Measurements from ENCODE around the gene DCP2. TPM values are rescaled to one million over a fixed set of nuclear protein-coding genes. Genes with fewer than 3 reads are reported as not detected.
A peak's percentile ranks its signal among the peaks of the same experiment; 100 is the strongest.

Gene DCP2
- total and polyA plus RNA-seq, 10 of the 15 experiments (the other 5 are each of a cell fraction or from before 2014, with no cell fraction given), result 23.4 to 81.6 (median 47.4) TPM

DNA sequence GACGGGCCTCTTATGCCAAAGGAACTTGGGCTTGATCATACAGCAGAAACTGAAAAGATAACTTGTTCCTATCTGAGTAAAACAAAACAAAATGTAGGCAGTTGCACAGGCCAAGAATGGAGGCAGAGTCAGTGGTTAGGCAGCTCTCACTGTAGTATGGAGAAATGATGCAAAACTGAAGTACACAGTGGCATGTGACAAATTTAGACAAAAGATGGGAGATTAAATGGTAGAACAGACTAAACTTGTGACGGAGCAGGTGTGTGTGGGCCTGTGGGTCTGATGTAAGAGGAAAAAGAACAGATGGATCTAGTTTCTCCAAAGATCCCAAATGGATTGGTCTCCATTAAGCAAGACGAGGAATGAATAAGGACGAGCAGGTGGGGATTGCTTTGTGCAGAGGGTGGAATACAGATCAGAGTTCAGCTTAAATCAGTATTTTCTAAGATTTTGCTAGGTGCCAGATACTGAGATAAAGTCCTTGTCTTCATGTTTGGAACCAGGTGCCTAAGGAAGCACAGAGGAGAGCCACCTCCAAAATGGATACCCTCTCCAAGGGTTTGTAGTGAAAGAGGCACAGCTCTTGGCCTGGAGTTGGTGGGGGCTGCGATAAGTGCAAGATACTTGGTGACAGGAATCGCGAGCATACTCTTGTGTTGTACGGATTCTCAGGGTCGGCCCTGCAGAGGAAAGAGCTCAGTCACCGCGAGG is 722 bp upstream of the DCP2 start (continued):
- TF ChIP-seq SIN3A (IDR thresholded peaks at IDR 0.05; ENCODE audit: low read depth, low read length) (no peak), IRF4 (IDR thresholded peaks at IDR 0.05; ENCODE audit: low read depth, low read length) (no peak; the same call in 1 of the 2 replicates), MYC (IDR thresholded peaks at IDR 0.05; ENCODE audit: insufficient read depth, insufficient read length, insufficient replicate concordance, low read length, severe bottlenecking) (no peak), CREM (IDR thresholded peaks at IDR 0.05; ENCODE audit: low read depth) (0 out of 2 replicates have a peak, but pooled peaks have one; percentile 15), SUZ12 (IDR thresholded peaks at IDR 0.05; ENCODE audit: unreplicated experiment) (no peak), SUPT20H (IDR thresholded peaks at IDR 0.05; ENCODE audit: borderline replicate concordance, control insufficient read depth, low read depth, low read length) (no peak), CHD1 (IDR thresholded peaks at IDR 0.05; ENCODE audit: low read depth, low read length) (no peak), ASH2L (IDR thresholded peaks at IDR 0.05; ENCODE audit: borderline replicate concordance, low read depth) (no peak), EED (IDR thresholded peaks at IDR 0.05; ENCODE audit: low read depth) (no peak), ZNF207 (IDR thresholded peaks at IDR 0.05; ENCODE audit: borderline replicate concordance) (no peak)
- TF ChIP-seq, protein P1, sequence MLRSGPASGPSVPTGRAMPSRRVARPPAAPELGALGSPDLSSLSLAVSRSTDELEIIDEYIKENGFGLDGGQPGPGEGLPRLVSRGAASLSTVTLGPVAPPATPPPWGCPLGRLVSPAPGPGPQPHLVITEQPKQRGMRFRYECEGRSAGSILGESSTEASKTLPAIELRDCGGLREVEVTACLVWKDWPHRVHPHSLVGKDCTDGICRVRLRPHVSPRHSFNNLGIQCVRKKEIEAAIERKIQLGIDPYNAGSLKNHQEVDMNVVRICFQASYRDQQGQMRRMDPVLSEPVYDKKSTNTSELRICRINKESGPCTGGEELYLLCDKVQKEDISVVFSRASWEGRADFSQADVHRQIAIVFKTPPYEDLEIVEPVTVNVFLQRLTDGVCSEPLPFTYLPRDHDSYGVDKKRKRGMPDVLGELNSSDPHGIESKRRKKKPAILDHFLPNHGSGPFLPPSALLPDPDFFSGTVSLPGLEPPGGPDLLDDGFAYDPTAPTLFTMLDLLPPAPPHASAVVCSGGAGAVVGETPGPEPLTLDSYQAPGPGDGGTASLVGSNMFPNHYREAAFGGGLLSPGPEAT (IDR thresholded peaks at IDR 0.05; ENCODE audit: low read depth), result no peak
- TF ChIP-seq, protein P2, sequence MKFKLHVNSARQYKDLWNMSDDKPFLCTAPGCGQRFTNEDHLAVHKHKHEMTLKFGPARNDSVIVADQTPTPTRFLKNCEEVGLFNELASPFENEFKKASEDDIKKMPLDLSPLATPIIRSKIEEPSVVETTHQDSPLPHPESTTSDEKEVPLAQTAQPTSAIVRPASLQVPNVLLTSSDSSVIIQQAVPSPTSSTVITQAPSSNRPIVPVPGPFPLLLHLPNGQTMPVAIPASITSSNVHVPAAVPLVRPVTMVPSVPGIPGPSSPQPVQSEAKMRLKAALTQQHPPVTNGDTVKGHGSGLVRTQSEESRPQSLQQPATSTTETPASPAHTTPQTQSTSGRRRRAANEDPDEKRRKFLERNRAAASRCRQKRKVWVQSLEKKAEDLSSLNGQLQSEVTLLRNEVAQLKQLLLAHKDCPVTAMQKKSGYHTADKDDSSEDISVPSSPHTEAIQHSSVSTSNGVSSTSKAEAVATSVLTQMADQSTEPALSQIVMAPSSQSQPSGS (IDR thresholded peaks at IDR 0.05; ENCODE audit: low read length), result no peak
- TF ChIP-seq, protein P3, sequence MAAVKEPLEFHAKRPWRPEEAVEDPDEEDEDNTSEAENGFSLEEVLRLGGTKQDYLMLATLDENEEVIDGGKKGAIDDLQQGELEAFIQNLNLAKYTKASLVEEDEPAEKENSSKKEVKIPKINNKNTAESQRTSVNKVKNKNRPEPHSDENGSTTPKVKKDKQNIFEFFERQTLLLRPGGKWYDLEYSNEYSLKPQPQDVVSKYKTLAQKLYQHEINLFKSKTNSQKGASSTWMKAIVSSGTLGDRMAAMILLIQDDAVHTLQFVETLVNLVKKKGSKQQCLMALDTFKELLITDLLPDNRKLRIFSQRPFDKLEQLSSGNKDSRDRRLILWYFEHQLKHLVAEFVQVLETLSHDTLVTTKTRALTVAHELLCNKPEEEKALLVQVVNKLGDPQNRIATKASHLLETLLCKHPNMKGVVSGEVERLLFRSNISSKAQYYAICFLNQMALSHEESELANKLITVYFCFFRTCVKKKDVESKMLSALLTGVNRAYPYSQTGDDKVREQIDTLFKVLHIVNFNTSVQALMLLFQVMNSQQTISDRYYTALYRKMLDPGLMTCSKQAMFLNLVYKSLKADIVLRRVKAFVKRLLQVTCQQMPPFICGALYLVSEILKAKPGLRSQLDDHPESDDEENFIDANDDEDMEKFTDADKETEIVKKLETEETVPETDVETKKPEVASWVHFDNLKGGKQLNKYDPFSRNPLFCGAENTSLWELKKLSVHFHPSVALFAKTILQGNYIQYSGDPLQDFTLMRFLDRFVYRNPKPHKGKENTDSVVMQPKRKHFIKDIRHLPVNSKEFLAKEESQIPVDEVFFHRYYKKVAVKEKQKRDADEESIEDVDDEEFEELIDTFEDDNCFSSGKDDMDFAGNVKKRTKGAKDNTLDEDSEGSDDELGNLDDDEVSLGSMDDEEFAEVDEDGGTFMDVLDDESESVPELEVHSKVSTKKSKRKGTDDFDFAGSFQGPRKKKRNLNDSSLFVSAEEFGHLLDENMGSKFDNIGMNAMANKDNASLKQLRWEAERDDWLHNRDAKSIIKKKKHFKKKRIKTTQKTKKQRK (IDR thresholded peaks at IDR 0.05; ENCODE audit: low read depth, low read length), result no peak
- TF ChIP-seq, protein P4, sequence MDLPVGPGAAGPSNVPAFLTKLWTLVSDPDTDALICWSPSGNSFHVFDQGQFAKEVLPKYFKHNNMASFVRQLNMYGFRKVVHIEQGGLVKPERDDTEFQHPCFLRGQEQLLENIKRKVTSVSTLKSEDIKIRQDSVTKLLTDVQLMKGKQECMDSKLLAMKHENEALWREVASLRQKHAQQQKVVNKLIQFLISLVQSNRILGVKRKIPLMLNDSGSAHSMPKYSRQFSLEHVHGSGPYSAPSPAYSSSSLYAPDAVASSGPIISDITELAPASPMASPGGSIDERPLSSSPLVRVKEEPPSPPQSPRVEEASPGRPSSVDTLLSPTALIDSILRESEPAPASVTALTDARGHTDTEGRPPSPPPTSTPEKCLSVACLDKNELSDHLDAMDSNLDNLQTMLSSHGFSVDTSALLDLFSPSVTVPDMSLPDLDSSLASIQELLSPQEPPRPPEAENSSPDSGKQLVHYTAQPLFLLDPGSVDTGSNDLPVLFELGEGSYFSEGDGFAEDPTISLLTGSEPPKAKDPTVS (IDR thresholded peaks at IDR 0.05; ENCODE audit: low read depth, low read length), result no peak
- TF ChIP-seq, protein P5, sequence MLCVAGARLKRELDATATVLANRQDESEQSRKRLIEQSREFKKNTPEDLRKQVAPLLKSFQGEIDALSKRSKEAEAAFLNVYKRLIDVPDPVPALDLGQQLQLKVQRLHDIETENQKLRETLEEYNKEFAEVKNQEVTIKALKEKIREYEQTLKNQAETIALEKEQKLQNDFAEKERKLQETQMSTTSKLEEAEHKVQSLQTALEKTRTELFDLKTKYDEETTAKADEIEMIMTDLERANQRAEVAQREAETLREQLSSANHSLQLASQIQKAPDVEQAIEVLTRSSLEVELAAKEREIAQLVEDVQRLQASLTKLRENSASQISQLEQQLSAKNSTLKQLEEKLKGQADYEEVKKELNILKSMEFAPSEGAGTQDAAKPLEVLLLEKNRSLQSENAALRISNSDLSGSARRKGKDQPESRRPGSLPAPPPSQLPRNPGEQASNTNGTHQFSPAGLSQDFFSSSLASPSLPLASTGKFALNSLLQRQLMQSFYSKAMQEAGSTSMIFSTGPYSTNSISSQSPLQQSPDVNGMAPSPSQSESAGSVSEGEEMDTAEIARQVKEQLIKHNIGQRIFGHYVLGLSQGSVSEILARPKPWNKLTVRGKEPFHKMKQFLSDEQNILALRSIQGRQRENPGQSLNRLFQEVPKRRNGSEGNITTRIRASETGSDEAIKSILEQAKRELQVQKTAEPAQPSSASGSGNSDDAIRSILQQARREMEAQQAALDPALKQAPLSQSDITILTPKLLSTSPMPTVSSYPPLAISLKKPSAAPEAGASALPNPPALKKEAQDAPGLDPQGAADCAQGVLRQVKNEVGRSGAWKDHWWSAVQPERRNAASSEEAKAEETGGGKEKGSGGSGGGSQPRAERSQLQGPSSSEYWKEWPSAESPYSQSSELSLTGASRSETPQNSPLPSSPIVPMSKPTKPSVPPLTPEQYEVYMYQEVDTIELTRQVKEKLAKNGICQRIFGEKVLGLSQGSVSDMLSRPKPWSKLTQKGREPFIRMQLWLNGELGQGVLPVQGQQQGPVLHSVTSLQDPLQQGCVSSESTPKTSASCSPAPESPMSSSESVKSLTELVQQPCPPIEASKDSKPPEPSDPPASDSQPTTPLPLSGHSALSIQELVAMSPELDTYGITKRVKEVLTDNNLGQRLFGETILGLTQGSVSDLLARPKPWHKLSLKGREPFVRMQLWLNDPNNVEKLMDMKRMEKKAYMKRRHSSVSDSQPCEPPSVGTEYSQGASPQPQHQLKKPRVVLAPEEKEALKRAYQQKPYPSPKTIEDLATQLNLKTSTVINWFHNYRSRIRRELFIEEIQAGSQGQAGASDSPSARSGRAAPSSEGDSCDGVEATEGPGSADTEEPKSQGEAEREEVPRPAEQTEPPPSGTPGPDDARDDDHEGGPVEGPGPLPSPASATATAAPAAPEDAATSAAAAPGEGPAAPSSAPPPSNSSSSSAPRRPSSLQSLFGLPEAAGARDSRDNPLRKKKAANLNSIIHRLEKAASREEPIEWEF (IDR thresholded peaks at IDR 0.05; ENCODE audit: insufficient replicate concordance, low read depth, low read length), result no peak
